NCI-H2196 treated with DMSO at 0.1 percent for 48 hours (cell line): ENCODE measurements around the gene UPK1A.
"Not testable (repeated sequence)": the region's sequence is repeated elsewhere in the genome, so short reads cannot be mapped to it uniquely, and the experiment has no call there.

Experiments
- DNase-seq: peaks from one replicate; lab custom pipeline; 2025; ENCODE audit not compliant: unreplicated experiment; lab: John Stamatoyannopoulos, UW

Gene UPK1A

DNA sequence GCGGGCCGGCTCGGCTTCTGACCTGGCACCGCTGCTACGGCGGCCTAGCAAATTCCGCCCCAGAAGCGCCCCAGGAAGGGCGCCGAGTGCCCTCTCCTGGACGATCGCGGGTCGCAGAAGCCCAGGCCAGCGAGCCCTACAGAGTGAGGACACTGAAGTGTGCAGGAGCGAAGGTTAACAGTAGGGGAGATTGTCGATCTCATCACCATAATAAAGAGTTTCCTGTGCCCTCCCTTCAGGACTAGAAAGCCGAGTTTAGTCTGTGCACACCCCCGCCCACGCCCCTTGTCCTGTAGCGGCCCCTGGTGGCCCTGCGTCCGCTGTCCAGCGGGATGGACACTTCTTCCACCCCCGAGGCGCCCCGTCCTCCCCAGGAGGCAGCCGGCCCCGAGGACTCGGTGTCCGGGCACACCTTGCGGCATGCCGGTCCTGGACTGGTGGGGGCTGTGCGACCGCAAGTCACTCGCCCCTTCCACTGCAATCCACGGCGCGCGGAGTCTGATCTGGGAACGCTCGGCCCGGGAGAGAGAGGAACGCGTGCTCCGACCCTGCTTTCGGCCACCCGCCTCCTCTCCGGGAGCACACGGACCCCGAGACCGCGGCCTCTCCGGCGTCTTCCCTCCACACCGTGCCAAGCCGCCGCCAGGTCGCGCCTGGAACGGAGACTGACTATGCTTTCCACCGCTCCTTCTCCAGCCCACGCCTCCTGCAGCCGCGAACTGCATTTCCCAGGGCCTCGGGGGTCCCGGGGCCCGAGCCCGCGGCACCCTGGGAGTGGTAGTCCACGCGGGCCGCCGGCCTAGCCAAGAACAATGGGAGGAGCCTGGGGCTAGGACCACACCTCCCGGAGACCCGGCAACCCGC is 50.7 kb downstream of the UPK1A start:
- peak; percentile 85 for DNase-seq

DNA sequence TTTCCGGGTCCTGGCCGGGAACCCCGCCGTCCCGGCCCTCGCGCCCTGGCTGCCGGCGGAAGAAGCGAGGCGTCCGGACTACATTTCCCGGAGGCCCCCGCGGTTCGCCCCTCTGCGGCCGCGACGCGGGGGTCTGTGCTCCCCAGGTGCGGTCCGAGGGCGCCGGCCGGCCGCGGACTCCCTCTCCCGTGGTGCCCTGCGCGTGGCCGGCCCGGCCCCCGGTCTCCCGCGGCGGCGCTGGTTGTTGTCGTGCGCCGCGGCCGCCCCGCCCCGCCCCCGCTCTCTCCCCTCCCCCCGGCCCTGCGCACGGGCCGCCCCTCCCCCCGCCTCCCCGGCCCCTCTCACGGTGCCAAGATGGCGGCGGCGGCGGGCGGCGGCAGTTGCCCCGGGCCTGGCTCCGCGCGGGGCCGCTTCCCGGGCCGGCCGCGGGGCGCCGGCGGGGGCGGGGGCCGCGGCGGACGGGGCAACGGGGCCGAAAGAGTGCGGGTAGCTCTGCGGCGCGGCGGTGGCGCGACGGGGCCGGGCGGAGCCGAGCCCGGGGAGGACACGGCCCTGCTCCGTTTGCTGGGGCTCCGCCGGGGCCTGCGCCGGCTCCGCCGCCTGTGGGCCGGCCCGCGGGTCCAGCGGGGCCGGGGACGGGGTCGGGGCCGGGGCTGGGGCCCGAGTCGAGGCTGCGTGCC is 51.5 kb downstream of the UPK1A start, which contains the start of gene KMT2B:
Gene KMT2B (plus strand): TSS at position 339 of the 680 bp plus-strand sequence. CDS start 16 bp downstream, at position 355.
- peak; percentile 91 for DNase-seq

DNA sequence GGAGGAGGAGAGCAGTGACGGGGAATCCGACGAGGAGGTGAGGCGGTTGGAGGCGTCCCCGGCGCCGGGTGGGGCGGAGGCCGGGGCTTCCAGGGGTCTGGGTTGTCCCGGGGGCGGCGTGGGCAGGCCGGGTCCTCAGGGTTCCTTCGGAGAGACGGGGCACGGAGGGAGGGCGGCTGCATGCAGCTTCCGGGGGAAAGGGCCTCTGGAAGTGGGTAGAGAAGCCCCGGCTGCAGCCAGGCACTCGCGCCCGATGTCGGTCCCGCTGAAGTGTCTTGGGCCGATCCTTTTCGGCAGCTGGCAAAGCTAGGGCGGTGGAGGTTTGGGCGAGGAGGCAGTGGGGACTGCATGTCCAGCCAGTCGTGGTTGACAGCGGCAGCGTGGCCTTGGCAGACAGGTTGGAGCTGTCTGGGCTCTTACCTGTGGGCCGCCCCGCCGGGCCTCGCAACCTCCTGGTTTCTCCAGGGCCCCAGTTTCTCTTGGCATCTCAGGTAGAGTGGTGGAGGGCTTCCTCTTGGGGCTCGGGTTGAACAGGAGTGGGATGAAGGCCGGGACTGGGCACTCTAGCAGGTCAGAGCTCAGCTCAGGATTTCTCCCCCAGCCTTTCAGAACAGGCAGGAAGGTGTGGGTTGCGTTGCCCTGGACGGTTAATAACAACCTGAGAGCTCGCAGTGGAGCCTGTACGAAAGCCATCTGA is 52.2 kb downstream of the UPK1A start:
- DNase-seq: no peak

DNA sequence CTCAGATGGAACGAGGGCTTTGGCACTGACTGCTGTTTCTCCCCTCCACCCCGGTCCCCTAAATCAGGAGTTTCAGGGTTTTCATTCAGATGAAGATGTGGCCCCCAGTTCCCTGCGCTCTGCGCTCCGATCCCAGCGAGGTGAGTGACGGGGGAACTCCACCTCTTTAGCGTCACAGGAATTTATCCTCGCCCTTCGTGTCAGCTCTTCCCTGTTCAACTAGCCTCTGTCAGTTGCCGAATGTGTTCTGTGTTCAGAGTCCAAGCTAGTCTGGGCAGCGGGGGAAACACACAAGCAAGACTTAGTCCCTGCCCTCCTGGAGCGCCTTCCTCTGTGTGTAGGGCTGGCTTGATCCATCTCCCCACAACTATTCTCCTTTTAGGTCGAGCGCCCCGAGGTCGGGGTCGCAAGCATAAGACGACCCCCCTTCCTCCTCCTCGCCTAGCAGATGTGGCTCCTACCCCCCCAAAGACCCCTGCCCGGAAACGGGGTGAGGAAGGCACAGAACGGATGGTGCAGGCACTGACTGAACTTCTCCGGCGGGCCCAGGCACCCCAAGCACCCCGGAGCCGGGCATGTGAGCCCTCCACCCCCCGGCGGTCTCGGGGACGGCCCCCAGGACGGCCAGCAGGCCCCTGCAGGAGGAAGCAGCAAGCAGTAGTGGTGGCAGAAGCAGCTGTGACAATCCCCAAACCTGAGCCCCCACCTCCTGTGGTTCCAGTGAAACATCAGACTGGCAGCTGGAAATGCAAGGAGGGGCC is 53.3 kb downstream of the UPK1A start:
- DNase-seq: no peak

DNA sequence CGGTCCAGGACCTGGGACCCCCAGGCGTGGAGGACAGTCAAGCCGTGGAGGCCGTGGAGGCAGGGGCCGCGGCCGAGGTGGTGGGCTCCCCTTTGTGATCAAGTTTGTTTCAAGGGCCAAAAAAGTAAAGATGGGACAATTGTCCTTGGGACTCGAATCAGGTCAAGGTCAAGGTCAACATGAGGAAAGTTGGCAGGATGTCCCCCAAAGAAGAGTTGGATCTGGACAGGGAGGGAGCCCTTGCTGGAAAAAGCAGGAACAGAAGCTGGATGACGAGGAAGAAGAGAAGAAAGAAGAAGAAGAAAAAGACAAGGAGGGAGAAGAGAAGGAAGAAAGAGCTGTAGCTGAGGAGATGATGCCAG is 53.8 kb downstream of the UPK1A start:
- DNase-seq: no peak

DNA sequence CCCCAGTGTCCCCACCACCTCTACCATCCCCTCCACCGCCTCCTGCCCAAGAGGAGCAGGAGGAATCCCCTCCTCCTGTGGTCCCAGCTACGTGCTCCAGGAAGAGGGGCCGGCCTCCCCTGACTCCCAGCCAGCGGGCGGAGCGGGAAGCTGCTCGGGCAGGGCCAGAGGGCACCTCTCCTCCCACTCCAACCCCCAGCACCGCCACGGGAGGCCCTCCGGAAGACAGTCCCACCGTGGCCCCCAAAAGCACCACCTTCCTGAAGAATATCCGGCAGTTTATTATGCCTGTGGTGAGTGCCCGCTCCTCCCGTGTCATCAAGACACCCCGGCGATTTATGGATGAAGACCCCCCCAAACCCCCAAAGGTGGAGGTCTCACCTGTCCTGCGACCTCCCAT is 54.3 kb downstream of the UPK1A start:
- no peak for DNase-seq

DNA sequence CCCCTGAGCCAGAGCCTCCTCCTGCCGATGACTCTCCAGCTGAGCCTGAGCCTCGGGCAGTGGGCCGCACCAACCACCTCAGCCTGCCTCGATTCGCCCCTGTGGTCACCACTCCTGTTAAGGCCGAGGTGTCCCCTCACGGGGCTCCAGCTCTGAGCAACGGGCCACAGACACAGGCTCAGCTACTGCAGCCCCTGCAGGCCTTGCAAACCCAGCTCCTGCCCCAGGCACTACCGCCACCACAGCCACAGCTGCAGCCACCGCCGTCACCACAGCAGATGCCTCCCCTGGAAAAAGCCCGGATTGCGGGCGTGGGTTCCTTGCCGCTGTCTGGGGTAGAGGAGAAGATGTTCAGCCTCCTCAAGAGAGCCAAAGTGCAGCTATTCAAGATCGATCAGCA is 55.1 kb downstream of the UPK1A start:
- DNase-seq: no peak

DNA sequence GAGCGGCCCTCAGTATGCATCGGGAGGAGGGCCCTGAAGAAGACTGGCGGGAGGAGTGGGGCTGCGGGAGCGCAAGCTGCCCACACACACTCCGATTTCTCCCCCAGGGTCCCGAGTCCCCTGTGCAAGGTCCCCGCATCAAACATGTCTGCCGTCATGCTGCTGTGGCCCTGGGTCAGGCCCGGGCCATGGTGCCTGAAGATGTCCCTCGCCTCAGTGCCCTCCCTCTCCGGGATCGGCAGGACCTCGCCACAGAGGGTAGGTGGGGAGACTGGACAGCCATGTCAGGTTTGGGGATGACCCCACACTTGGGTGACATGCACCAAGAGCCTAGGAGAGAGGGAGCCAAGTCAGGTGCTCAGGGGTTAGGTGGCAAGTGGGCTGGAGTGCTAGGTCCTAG is 56.1 kb downstream of the UPK1A start:
- DNase-seq: no peak

DNA sequence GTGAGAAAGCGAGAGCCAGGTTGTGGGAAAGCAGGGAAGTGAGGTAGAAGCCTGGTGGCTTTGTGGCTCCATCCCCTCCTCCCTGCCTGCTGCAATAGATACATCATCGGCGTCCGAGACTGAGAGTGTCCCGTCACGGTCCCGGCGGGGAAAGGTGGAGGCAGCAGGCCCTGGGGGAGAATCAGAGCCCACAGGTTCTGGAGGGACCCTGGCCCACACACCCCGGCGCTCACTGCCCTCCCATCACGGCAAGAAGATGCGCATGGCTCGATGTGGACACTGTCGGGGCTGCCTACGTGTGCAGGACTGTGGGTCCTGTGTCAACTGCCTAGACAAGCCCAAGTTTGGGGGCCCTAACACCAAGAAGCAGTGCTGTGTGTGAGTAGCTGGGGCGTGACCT is 56.6 kb downstream of the UPK1A start:
- no peak for DNase-seq

DNA sequence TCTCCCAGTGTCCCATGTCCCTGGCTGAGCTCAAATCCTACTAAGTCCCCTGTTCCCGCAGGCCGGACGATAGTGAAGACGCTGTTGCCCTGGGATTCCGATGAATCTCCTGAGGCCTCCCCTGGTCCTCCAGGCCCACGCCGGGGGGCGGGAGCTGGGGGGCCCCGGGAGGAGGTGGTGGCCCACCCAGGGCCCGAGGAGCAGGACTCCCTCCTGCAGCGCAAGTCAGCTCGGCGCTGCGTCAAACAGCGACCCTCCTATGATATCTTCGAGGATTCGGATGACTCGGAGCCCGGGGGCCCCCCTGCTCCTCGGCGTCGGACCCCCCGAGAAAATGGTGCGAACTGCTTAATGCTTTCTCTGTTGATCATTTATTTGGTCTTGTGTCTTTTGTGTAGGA is 57.4 kb downstream of the UPK1A start:
- DNase-seq: no peak

DNA sequence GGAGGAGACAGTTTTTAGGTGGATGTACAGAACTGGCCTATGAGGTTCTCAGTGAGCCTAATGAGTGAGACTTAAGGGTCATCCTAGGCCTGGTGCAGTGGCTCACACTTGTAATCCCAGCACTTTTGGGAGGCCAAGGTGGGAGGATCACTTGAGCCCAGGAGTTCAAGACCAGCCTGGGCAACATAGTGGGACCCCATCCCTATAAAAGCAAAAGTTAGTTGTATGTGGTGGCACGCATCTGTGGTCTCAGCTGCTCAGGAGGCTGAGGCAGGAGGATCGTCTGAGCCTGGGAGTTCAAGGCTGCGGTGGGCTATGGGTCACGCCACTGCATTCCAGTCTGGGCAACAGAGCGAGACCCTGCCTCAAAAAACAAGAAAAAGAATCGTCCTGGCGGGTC is 57.8 kb downstream of the UPK1A start:
- DNase-seq: not testable (repeated sequence)

DNA sequence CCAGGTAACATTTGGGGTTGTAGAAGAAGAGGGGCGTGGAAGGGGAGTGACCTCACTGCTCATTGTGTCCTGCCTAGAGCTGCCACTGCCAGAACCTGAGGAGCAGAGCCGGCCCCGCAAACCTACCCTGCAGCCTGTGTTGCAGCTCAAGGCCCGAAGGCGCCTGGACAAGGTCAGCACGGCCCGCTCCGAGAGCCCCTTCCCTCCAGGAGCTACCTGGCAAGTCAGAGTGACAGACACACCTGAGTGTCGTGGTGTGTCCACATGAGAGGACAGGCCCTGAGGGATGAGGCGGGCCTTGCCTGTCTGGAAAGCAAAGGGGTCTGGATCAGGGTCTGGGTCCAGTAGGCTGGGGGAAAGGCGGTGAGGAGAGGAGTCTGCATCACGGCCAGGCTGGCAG is 58.2 kb downstream of the UPK1A start:
- DNase-seq: no peak

DNA sequence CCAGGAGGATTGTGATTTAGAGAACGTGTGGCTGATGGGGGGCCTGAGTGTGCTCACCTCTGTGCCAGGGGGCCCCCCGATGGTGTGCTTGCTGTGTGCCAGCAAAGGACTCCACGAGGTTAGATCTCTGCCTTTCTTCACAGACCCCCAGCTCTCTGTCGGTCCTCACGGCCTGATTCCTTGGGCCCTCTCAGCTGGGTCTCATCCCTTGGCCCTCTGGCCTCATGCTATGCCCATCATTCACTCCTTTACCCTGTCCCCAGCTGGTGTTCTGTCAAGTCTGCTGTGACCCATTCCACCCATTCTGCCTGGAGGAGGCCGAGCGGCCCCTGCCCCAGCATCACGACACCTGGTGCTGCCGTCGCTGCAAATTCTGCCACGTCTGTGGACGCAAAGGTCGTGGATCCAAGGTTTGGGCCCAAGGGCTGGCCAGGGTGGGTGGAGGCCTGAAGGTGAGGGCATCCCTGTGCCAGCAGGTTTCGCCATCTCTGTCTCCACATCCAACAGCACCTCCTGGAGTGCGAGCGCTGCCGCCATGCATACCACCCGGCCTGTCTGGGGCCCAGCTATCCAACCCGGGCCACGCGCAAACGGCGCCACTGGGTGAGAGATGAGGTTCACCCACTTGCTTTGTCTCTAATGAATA is 59.0 kb downstream of the UPK1A start:
- DNase-seq: no peak

DNA sequence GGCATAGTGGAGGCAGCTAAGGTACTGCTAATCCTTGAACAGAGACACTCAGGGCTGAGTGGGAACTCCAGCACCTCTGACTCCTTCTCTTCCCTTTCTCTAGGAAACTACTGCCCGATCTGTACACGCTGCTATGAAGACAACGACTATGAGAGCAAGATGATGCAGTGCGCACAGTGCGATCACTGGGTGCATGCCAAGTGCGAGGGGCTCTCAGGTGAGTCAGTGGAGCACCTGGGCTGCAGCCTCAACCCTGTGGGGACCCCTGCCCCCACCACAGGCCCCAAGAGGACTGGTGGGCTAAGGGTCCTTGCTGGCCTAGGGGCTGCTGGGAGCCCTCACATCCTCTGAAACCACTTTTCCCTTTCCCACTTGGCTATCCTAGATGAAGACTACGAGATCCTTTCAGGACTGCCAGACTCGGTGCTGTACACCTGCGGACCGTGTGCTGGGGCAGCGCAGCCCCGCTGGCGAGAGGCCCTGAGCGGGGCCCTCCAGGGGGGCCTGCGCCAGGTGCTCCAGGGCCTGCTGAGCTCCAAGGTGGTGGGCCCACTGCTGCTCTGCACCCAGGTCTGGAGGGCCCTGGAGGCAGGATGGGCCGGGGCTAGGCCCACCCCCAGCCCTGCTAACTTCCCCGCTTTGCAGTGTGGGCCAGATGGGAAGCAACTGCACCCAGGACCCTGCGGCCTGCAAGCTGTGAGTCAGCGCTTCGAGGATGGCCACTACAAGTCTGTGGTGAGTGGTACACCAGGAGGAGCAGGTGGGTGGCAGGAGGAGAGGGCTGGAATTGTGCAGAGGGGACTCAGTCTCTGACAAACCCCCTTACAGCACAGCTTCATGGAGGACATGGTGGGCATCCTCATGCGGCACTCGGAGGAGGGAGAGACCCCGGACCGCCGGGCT is 61.0 kb downstream of the UPK1A start:
- no peak for DNase-seq
